ENCODE measurements around the gene NPLOC4. TPM values are rescaled to one million over a fixed set of nuclear protein-coding genes. Genes with fewer than 3 reads are reported as not detected.

The NPLOC4 gene
- polyA plus RNA-seq, 1 experiment: 108 TPM

GRCh38 chr17:81644976-81645952, 8.4 kb upstream of the NPLOC4 start:
- H3K36me3 ChIP-seq (ENCODE audit: control insufficient read depth, insufficient read depth, low read length): no peaks in the 10 kb centered on the region; the same call in none of the 2 replicates
- peaks cover 9% of the 10 kb centered on the region for H3K27me3 ChIP-seq (ENCODE audit: control insufficient read depth, insufficient read depth, low read length)
- no peak for DNase-seq (ENCODE audit: low read depth)
- no peak overlapping the region for H3K4me3 ChIP-seq (ENCODE audit: low read depth, low read length)
- TF ChIP-seq CTCF (IDR thresholded peaks at IDR 0.05; ENCODE audit: insufficient read depth, low read depth, low read length): no peak
- ChIA-PET POLR2A (no interaction called here), CTCF (no interaction called here)

GRCh38 chr17:81644496-81644895, 7.6 kb upstream of the NPLOC4 start:
- no peak for DNase-seq (ENCODE audit: low read depth)
- H3K27me3 ChIP-seq (ENCODE audit: control insufficient read depth, insufficient read depth, low read length): peaks cover 9% of the 10 kb centered on the region
- POLR2A ChIA-PET: no interaction called here
- no peaks in the 10 kb centered on the region; the same call in none of the 2 replicates for H3K36me3 ChIP-seq (ENCODE audit: control insufficient read depth, insufficient read depth, low read length)
- CTCF ChIA-PET: no interaction called here
- no peak overlapping the region for H3K4me3 ChIP-seq (ENCODE audit: low read depth, low read length)
- no peak for TF ChIP-seq CTCF (IDR thresholded peaks at IDR 0.05; ENCODE audit: insufficient read depth, low read depth, low read length)

GRCh38 chr17:81641825-81642489, 5.0 kb upstream of the NPLOC4 start:
- TF ChIP-seq CTCF (IDR thresholded peaks at IDR 0.05; ENCODE audit: insufficient read depth, low read depth, low read length): no peak
- CTCF ChIA-PET: interaction anchor here (1.0 kb wide), 1 partner anchor 11 kb away, joined by 3 read pairs; no protein-coding TSS in a partner anchor
- Histone ChIP-seq H3K36me3 (ENCODE audit: control insufficient read depth, insufficient read depth, low read length) (no peaks in the 10 kb centered on the region; the same call in none of the 2 replicates), H3K4me3 (ENCODE audit: low read depth, low read length) (no peak overlapping the region), H3K27me3 (ENCODE audit: control insufficient read depth, insufficient read depth, low read length) (no peaks in the 10 kb centered on the region)
- POLR2A ChIA-PET: interaction anchor here (0.6 kb wide), 1 partner anchor 134 kb away, joined by 3 read pairs; no protein-coding TSS in a partner anchor
- no peak for DNase-seq (ENCODE audit: low read depth)

GRCh38 chr17:81640011-81640410, 3.1 kb upstream of the NPLOC4 start:
- no peak overlapping the region for H3K4me3 ChIP-seq (ENCODE audit: low read depth, low read length)
- no peaks in the 10 kb centered on the region; the same call in none of the 2 replicates for H3K36me3 ChIP-seq (ENCODE audit: control insufficient read depth, insufficient read depth, low read length)
- H3K27me3 ChIP-seq (ENCODE audit: control insufficient read depth, insufficient read depth, low read length): no peaks in the 10 kb centered on the region
- ChIA-PET POLR2A (no interaction called here), CTCF (no interaction called here)
- no peak for DNase-seq (ENCODE audit: low read depth)
- TF ChIP-seq CTCF (IDR thresholded peaks at IDR 0.05; ENCODE audit: insufficient read depth, low read depth, low read length): no peak

- Histone ChIP-seq H3K36me3 (ENCODE audit: control insufficient read depth, insufficient read depth, low read length) (no peaks in the 10 kb centered on the region; the same call in none of the 2 replicates), H3K4me3 (ENCODE audit: low read depth, low read length) (no peak overlapping the region), H3K27me3 (ENCODE audit: control insufficient read depth, insufficient read depth, low read length) (no peaks in the 10 kb centered on the region)
- POLR2A ChIA-PET: no interaction called here
- CTCF ChIA-PET: interaction anchor here (1.3 kb wide), 1 partner anchor 21 kb away, joined by 3 read pairs; no protein-coding TSS in a partner anchor
- TF ChIP-seq CTCF (IDR thresholded peaks at IDR 0.05; ENCODE audit: insufficient read depth, low read depth, low read length): no peak
- DNase-seq (ENCODE audit: low read depth): no peak
Observed at GRCh38 chr17:81638683-81639082, 1.8 kb upstream of the NPLOC4 start.
